Breast epithelium (tissue), 3 donors: ENCODE data around the gene CCDC102B.

Source experiments
- CTCF ChIP-seq, 3 donors: fragments of 450-650 bp; IDR thresholded peaks; one replicate each; pipeline ENCODE4 v1.5.1; 2016 to 2017; ENCODE audit warnings: antibody characterized with exemption in 3 of 3, mild to moderate bottlenecking in 3 of 3, moderate library complexity in 3 of 3
- POLR2A ChIP-seq: fragments of 450-650 bp; IDR thresholded peaks from one replicate; pipeline ENCODE4 v1.6.1; 2016; ENCODE audit warnings: antibody characterized with exemption, mild to moderate bottlenecking, moderate library complexity
- POLR2AphosphoS5 ChIP-seq, 3 donors: sonication (generic); formaldehyde crosslinking; IDR thresholded peaks; one replicate each; pipeline ENCODE4 v1.6.1; 2017; ENCODE audit warnings: antibody characterized with exemption in 3 of 3

GRCh38 chr18:68759308-68759707 lies 38.6 kb upstream of the CCDC102B start:
- no peak for TF ChIP-seq CTCF (IDR thresholded peaks at IDR 0.05)
- no peak for TF ChIP-seq POLR2AphosphoS5 (IDR thresholded peaks at IDR 0.05)
- no peak for TF ChIP-seq POLR2A
